K562 (cell line): ENCODE data around the gene BDNF. TPM values are rescaled to one million over a fixed set of nuclear protein-coding genes. Genes with fewer than 3 reads are reported as not detected.

Experiments used
- ATAC-seq: fragments of 200-7000 bp; cut with Tn5 transposase; 3 replicates; pipeline ENCODE4 v1.9.1; 2020; ENCODE audit warnings: moderate library complexity
- BruUV-seq: library from RNA; stranded (reverse); fragments of 400-500 nt; replicated peaks from 2 replicates; lab custom pipeline; 2021; lab: Mats Ljungman, UMichigan
- CTCF ChIA-PET: fragments of 300-600 bp; formaldehyde crosslinking; extraction: SDS; loops from one replicate; lab custom pipeline; 2021; ENCODE audit warnings: low intra/inter-chr PET ratio; lab: Yijun Ruan, JAX
- POLR2A ChIA-PET: fragments of 300-600, 350-650 bp; sonication (Branson Sonifier 250); formaldehyde crosslinking; extraction: SDS; loops from one replicate; lab custom pipeline; 2021; ENCODE audit warnings: antibody characterized with exemption, inconsistent platforms; lab: Yijun Ruan, JAX
- DNase-seq, 4 experiments: peaks; one replicate each; pipeline versions ENCODE4 v3.0.0 to v3.0.0-alpha.2; 2011 to 2018; ENCODE audit warnings: low spot score in 3 of 4, mixed read lengths in 3 of 4; ENCODE audit errors: extremely low read depth in 1 of 4
- FAIRE-seq: peaks from 2 replicates; lab custom pipeline; 2011; peaks lifted over from hg19 to GRCh38; lab: Jason Lieb, UNC
- H2AFZ ChIP-seq: 2 replicates; pipeline ENCODE4 v1.6.0; 2011; ENCODE audit warnings: low read depth, low read length, control low read depth, inconsistent platforms
- H3K27ac ChIP-seq: fragments of 200-600 bp; 3 replicates; pipeline ENCODE4 v1.8.0; 2011; ENCODE audit warnings: low read depth, mild to moderate bottlenecking, control low read depth, inconsistent platforms, low read length, moderate library complexity, mixed read lengths; ENCODE audit errors: extremely low read depth
- H3K27me3 ChIP-seq, 2 experiments: fragments of 300-600 bp in 1 of 2; 2 replicates in 1 of 2; 3 replicates in 1 of 2; pipeline versions ENCODE4 v1.6.0 to v1.8.0; 2011; ENCODE audit warnings: inconsistent platforms in 2 of 2, low read length in 2 of 2, mild to moderate bottlenecking in 1 of 2, mixed read lengths in 1 of 2, moderate library complexity in 1 of 2; ENCODE audit not compliant: control insufficient read depth in 2 of 2, insufficient read depth in 2 of 2
- H3K36me3 ChIP-seq: fragments of 300-600 bp; 3 replicates; pipeline ENCODE4 v1.8.0; 2011; ENCODE audit warnings: mild to moderate bottlenecking, low read length, inconsistent platforms; ENCODE audit not compliant: control insufficient read depth, insufficient read depth
- H3K4me1 ChIP-seq, 2 experiments: fragments of 200-600 bp in 1 of 2; replicated peaks in 1 of 2; 2 replicates in 1 of 2; 3 replicates in 1 of 2; pipeline versions ENCODE4 v1.5.1 to v1.8.0; 2011; ENCODE audit warnings: inconsistent platforms in 2 of 2, low read length in 2 of 2, mild to moderate bottlenecking in 1 of 2, mixed read lengths in 1 of 2, moderate library complexity in 1 of 2; ENCODE audit not compliant: control insufficient read depth in 2 of 2, insufficient read depth in 2 of 2
- H3K4me2 ChIP-seq: 2 replicates; pipeline ENCODE4 v1.6.1; 2011; ENCODE audit warnings: low read length, control low read depth, inconsistent platforms, mixed read lengths; ENCODE audit not compliant: insufficient read depth
- H3K4me3 ChIP-seq: fragments of 200-600 bp; sonication (generic), shearing (Covaris generic); 2 replicates; pipeline ENCODE4 v1.5.1; 2016; ENCODE audit warnings: control low read depth, inconsistent platforms
- H3K79me2 ChIP-seq: fragments of 200-600 bp; 3 replicates; pipeline ENCODE4 v1.8.0; 2011; ENCODE audit warnings: low read length, inconsistent platforms; ENCODE audit not compliant: control insufficient read depth, insufficient read depth
- H3K9ac ChIP-seq, 2 experiments: 2 replicates each; pipeline versions ENCODE4 v1.6.0 to v1.6.1; 2011; ENCODE audit warnings: low read depth in 2 of 2, low read length in 2 of 2, control low read depth in 1 of 2, inconsistent platforms in 1 of 2, mild to moderate bottlenecking in 1 of 2, mixed read lengths in 1 of 2; ENCODE audit not compliant: insufficient read depth in 1 of 2
- H3K9me1 ChIP-seq: one replicate; pipeline ENCODE4 v1.6.0; 2011; ENCODE audit warnings: inconsistent platforms, mild to moderate bottlenecking, low read length, moderate library complexity; ENCODE audit not compliant: control insufficient read depth, insufficient read depth
- H3K9me3 ChIP-seq: replicated peaks from 2 replicates; pipeline ENCODE4 v1.5.1; 2011; ENCODE audit warnings: low read depth, low read length, inconsistent platforms; ENCODE audit not compliant: control insufficient read depth, insufficient read depth
- H4K20me1 ChIP-seq: replicated peaks from 2 replicates; pipeline ENCODE4 v1.6.1; 2011; ENCODE audit warnings: low read length, inconsistent platforms, mixed read lengths; ENCODE audit not compliant: control insufficient read depth, insufficient read depth
- ARHGAP35 ChIP-seq: fragments of 450-650 bp; IDR thresholded peaks from 2 replicates; pipeline ENCODE4 v1.6.1; 2018; ENCODE audit not compliant: partially characterized antibody
- BRCA1 ChIP-seq, 2 experiments: fragments of 450-650 bp in 1 of 2; sonication (generic) in 1 of 2; formaldehyde crosslinking in 1 of 2; IDR thresholded peaks; 2 replicates each; pipeline versions ENCODE4 v1.5.0 to v1.6.1; 2017 to 2020; ENCODE audit warnings: mild to moderate bottlenecking in 1 of 2, missing genetic modification reagents in 1 of 2
- CXXC5 ChIP-seq: fragments of 250-450 bp; sonication (Bioruptor Pico); IDR thresholded peaks from 2 replicates; pipeline ENCODE4 v1.8.0; 2022; ENCODE audit warnings: inconsistent platforms, mild to moderate bottlenecking, moderate library complexity
- FOSL1 ChIP-seq: fragments of 200-800 bp; sonication (Bioruptor generic); conservative IDR thresholded peaks from 2 replicates; pipeline ENCODE4 v1.6.1; 2016; ENCODE audit warnings: missing genetic modification characterization, missing compliant biosample characterization
- FOXK2 ChIP-seq, 2 experiments: fragments of 450-650 bp; IDR thresholded peaks in 1 of 2; conservative IDR thresholded peaks in 1 of 2; 2 replicates each; pipeline ENCODE4 v1.6.1; 2016; ENCODE audit warnings: low read depth in 2 of 2, mild to moderate bottlenecking in 1 of 2
- GTF2A2 ChIP-seq: IDR thresholded peaks from 2 replicates; pipeline ENCODE4 v1.6.1; 2016; ENCODE audit warnings: mild to moderate bottlenecking, missing genetic modification characterization, missing compliant biosample characterization
- JUNB ChIP-seq: fragments of 450-650 bp; formaldehyde crosslinking; conservative IDR thresholded peaks from 2 replicates; pipeline ENCODE4 v1.4.0; 2020; ENCODE audit warnings: mild to moderate bottlenecking
- KDM2B ChIP-seq: fragments of 250-450 bp; sonication (Bioruptor Pico); IDR thresholded peaks from 2 replicates; pipeline ENCODE4 v1.8.0; 2021; ENCODE audit warnings: mild to moderate bottlenecking, moderate library complexity
- MAFK ChIP-seq: IDR thresholded peaks from 2 replicates; pipeline ENCODE4 v1.6.1; 2011; ENCODE audit warnings: low read length, improper control_type of control experiment
- MCM2 ChIP-seq: fragments of 450-650 bp; IDR thresholded peaks from 2 replicates; pipeline ENCODE4 v1.6.1; 2017; ENCODE audit warnings: low read depth, mild to moderate bottlenecking
- NCOR1 ChIP-seq: fragments of 450-650 bp; IDR thresholded peaks from 2 replicates; pipeline ENCODE4 v1.6.1; 2016; ENCODE audit warnings: mild to moderate bottlenecking, moderate library complexity
- OTX1 ChIP-seq: fragments of 450-650 bp; formaldehyde crosslinking; IDR thresholded peaks from 2 replicates; pipeline ENCODE4 v1.4.0; 2022; ENCODE audit warnings: mild to moderate bottlenecking
- TSC22D4 ChIP-seq: fragments of 450-650 bp; IDR thresholded peaks from 2 replicates; pipeline ENCODE4 v1.6.1; 2016; ENCODE audit warnings: missing genetic modification characterization, missing biosample characterization, control low read depth
- YY1 ChIP-seq, 3 experiments: IDR thresholded peaks; 2 replicates each; pipeline ENCODE4 v1.6.1; 2011; ENCODE audit warnings: low read length in 2 of 3, mild to moderate bottlenecking in 2 of 3, moderate library complexity in 2 of 3, borderline replicate concordance in 1 of 3, control low read depth in 1 of 3, low read depth in 1 of 3; ENCODE audit not compliant: insufficient read depth in 3 of 3, insufficient replicate concordance in 2 of 3, control insufficient read depth in 1 of 3, insufficient read length in 1 of 3; ENCODE audit errors: extremely low read depth in 1 of 3
- ZBED1 ChIP-seq: IDR thresholded peaks from 2 replicates; pipeline ENCODE4 v1.6.1; 2014
- ZBTB1 ChIP-seq: sonication (generic); formaldehyde crosslinking; IDR thresholded peaks from 2 replicates; pipeline ENCODE4 v1.8.1; 2023; ENCODE audit warnings: missing genetic modification reagents, low read depth, mild to moderate bottlenecking, borderline replicate concordance
- ZBTB8A ChIP-seq: fragments of 450-650 bp; IDR thresholded peaks from 2 replicates; pipeline ENCODE4 v1.6.1; 2018; ENCODE audit warnings: mild to moderate bottlenecking, moderate library complexity; ENCODE audit not compliant: partially characterized antibody
- ZEB2 ChIP-seq: fragments of 450-650 bp; IDR thresholded peaks from 2 replicates; pipeline ENCODE4 v1.6.1; 2016
- ZNF184 ChIP-seq: sonication (generic); formaldehyde crosslinking; IDR thresholded peaks from 2 replicates; pipeline ENCODE4 v1.5.0; 2020; ENCODE audit warnings: missing genetic modification reagents
- ZNF561 ChIP-seq: fragments of 450-650 bp; formaldehyde crosslinking; conservative IDR thresholded peaks from 2 replicates; pipeline ENCODE4 v1.4.0; 2020; ENCODE audit warnings: mild to moderate bottlenecking, moderate library complexity
- WGBS: fragments of 100-300 bp; shearing (Covaris generic); methylation state at CpG from one replicate; pipeline ENCODE4 v1.1.6; 2016; ENCODE audit warnings: low coverage, mixed read lengths; ENCODE audit not compliant: insufficient coverage; ENCODE audit errors: missing lambda C conversion rate; 5-methylcytosine and 5-hydroxymethylcytosine counted together
- in situ Hi-C: fragments of 300-500 bp; cut with MboI; formaldehyde crosslinking; loops from 4 replicates; pipeline ENCODE4 v1.15.0; 2018; ENCODE audit warnings: inconsistent platforms, mixed read lengths
- intact Hi-C: fragments of 100-400 bp; cut with micrococcal nuclease; formaldehyde crosslinking; loops from 2 replicates; pipeline ENCODE4 v1.14.2; 2022
- polyA plus RNA-seq, 8 experiments: library from polyadenylated mRNA; depleted of rRNA in 4 of 8; stranded (reverse) in 5 of 8; unstranded in 3 of 8; fragments of >200 nt; fragmentation: Nextera tagmentation in 2 of 8; fragmentation: Illumina TruSeq in 1 of 8; extraction: Ambion mirVana in 2 of 8; extraction: Trizol in 1 of 8; gene quantifications; 2 replicates each; pipeline versions ENCODE4 v1.2.1 to v1.2.3, GENCODE V29; 2011 to 2014; ENCODE audit warnings: inconsistent platforms in 1 of 8, missing spikeins in 1 of 8
- total RNA-seq, 7 experiments: library from RNA; depleted of rRNA in 6 of 7; stranded (reverse); fragments of >200 nt in 6 of 7; fragmentation: Illumina TruSeq in 2 of 7; extraction: Trizol in 2 of 7; gene quantifications; 2 replicates each; pipeline versions ENCODE4 v1.2.1 to v1.2.3, GENCODE V29; 2011 to 2021; ENCODE audit warnings: low replicate concordance in 1 of 7
- TF ChIP-seq, protein P1 (sequence below): fragments of 250-450 bp; sonication (Bioruptor Pico); IDR thresholded peaks from 2 replicates; pipeline ENCODE4 v1.8.0; 2021; ENCODE audit warnings: moderate library complexity, mild to moderate bottlenecking, inconsistent platforms
- TF ChIP-seq, protein P2 (sequence below): fragments of 250-450 bp; sonication (Bioruptor Pico); IDR thresholded peaks from 2 replicates; pipeline ENCODE4 v1.5.0; 2021

The BDNF gene
- total and polyA plus RNA-seq, 9 of the 15 experiments (the other 6 are each of a cell fraction or from before 2014, with no cell fraction given), result 0.04 TPM; not detected in 8

DNA sequence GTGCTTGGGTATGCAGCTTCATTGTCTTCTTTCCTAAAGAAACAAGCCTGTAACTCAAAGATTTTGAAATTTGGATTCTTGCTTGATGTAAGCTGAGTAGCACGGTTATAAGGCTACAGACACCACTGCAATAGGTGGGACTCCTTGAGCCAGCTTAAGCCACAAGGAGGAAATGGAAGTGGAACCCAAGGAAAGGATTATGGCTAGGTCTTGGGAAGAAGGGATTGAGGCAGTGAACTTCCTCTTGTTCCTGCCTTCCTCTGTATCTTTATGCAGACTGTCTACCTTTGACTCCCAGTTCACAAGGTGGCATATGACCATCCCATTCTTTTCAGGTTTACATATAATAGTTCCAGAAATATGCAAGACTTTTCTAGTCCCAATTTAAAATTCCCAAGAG is 72.3 kb downstream of the BDNF start (continued):
- TF ChIP-seq ZEB2, result no peak
- TF ChIP-seq KDM2B, result no peak
- no peak for TF ChIP-seq ARHGAP35
- no peak for TF ChIP-seq GTF2A2 (tag)
- no peak for TF ChIP-seq ZNF184 (CRISPR knock-in tag)
- TF ChIP-seq TSC22D4 (tag), result no peak
- TF ChIP-seq JUNB (CRISPR knock-in tag), result no peak
- TF ChIP-seq BRCA1 (IDR thresholded peaks at IDR 0.05), result no peak
- no peak for TF ChIP-seq BRCA1 (CRISPR knock-in tag; IDR thresholded peaks at IDR 0.05)
- TF ChIP-seq NCOR1, result no peak
- TF ChIP-seq, protein P1, sequence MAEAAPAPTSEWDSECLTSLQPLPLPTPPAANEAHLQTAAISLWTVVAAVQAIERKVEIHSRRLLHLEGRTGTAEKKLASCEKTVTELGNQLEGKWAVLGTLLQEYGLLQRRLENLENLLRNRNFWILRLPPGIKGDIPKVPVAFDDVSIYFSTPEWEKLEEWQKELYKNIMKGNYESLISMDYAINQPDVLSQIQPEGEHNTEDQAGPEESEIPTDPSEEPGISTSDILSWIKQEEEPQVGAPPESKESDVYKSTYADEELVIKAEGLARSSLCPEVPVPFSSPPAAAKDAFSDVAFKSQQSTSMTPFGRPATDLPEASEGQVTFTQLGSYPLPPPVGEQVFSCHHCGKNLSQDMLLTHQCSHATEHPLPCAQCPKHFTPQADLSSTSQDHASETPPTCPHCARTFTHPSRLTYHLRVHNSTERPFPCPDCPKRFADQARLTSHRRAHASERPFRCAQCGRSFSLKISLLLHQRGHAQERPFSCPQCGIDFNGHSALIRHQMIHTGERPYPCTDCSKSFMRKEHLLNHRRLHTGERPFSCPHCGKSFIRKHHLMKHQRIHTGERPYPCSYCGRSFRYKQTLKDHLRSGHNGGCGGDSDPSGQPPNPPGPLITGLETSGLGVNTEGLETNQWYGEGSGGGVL (CRISPR knock-in tag), result no peak
- no peak for TF ChIP-seq CXXC5 (CRISPR knock-in tag)

DNA sequence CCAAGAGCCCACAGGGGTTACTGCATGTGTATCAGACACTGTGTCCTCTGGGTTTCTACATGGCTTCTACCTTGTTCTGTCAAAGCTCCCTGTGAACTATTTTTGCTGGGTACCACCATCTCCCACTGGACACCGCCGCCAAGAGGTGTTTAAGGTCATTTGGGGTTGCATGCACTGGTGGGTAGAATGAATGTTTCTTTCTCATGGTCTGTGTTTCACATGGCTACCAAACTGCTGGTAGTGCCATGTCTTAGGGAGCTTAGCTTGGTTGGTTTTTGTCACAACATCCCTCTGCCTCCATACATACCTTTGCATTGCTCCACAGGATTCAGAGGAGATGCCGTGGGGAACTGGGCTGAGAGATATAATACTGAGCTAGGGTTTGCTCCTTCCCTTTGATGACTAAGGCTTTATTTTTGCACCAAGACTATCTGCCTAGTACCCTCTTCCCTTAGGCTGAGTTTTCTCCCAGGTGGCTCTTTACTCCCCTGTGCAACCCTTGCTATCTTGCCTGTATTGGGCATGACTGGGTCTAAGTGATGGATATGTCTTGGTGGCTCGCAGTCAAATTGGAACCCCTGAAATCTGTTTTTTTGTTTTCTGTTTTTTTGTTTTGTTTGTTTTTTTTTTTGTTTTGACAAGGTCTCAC is 73.2 kb downstream of the BDNF start:
- no peak for DNase-seq
- FAIRE-seq, result no peak
- H3K27me3 ChIP-seq, result no peaks in the 10 kb centered on the region
- H3K4me3 ChIP-seq, result no peak overlapping the region
- intact Hi-C loops (no loop called here), in situ Hi-C loops (no loop called here)
- no peaks in the 10 kb centered on the region for H3K4me1 ChIP-seq
- H3K27ac ChIP-seq, result no peak overlapping the region
- WGBS, result 0% methylated on average over 4 of the region's 4 CpGs
- H3K4me2 ChIP-seq, result no peak overlapping the region
- H3K9me3 ChIP-seq, result no peaks in the 10 kb centered on the region
- no peak for ATAC-seq
- H3K9me1 ChIP-seq, result no peaks in the 10 kb centered on the region
- ChIA-PET POLR2A (no interaction called here), CTCF (no interaction called here)
- H2AFZ ChIP-seq, result no peak overlapping the region
- no peaks in the 10 kb centered on the region for H3K36me3 ChIP-seq
- no TSS peak for BruUV-seq
- H4K20me1 ChIP-seq, result no peaks in the 10 kb centered on the region
- H3K9ac ChIP-seq, result no peak overlapping the region
- H3K79me2 ChIP-seq, result no peaks in the 10 kb centered on the region
- no peak for TF ChIP-seq ZBTB8A
- TF ChIP-seq ZNF561, result no peak
- TF ChIP-seq, protein P2, sequence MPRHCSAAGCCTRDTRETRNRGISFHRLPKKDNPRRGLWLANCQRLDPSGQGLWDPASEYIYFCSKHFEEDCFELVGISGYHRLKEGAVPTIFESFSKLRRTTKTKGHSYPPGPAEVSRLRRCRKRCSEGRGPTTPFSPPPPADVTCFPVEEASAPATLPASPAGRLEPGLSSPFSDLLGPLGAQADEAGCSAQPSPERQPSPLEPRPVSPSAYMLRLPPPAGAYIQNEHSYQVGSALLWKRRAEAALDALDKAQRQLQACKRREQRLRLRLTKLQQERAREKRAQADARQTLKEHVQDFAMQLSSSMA (CRISPR knock-in tag), result no peak
- TF ChIP-seq ZBTB1 (CRISPR knock-in tag), result no peak
- no peak for TF ChIP-seq MCM2
- TF ChIP-seq FOSL1 (tag), result no peak
- TF ChIP-seq MAFK, result no peak
- TF ChIP-seq YY1 (IDR thresholded peaks at IDR 0.05; ENCODE audit: borderline replicate concordance in 1 of 3, control insufficient read depth in 1 of 3, extremely low read depth in 1 of 3, insufficient read depth in 3 of 3, insufficient read length in 1 of 3, insufficient replicate concordance in 2 of 3, low read depth in 1 of 3, low read length in 2 of 3), result no peak
- TF ChIP-seq FOXK2 (conservative IDR thresholded peaks at IDR 0.05 in 1 of 2, IDR thresholded peaks at IDR 0.05 in 1 of 2; ENCODE audit: low read depth in 2 of 2), result no peak
- TF ChIP-seq OTX1 (CRISPR knock-in tag), result no peak
- no peak for TF ChIP-seq ZBED1
